ENCODE measurements around the gene ATP5PD. TPM values are rescaled to one million over a fixed set of nuclear protein-coding genes. Genes with fewer than 3 reads are reported as not detected.

ATP5PD gene
- polyA plus RNA-seq, 1 donor (not counting 4 experiments of a cell fraction or from before 2014, with no cell fraction given), result 276 TPM

- no peak for FAIRE-seq
- Histone ChIP-seq H2AFZ (ENCODE audit: control insufficient read depth, low read length) (peak overlapping the region; percentile 95), H3K4me1 (ENCODE audit: control insufficient read depth, extremely low read depth, insufficient read depth, low read length) (peaks cover 38% of the 10 kb centered on the region), H3K27me3 (ENCODE audit: control insufficient read depth, extremely low read depth, insufficient read depth, low read length) (no peaks in the 10 kb centered on the region), H3K9ac (ENCODE audit: control insufficient read depth, extremely low read depth, insufficient read depth, low read length) (peak overlapping the region; percentile 83), H3K9me3 (ENCODE audit: control insufficient read depth, low read depth, low read length) (no peaks in the 10 kb centered on the region), H3K79me2 (ENCODE audit: control insufficient read depth, insufficient read depth, low read length) (no peaks in the 10 kb centered on the region), H3K27ac (ENCODE audit: control insufficient read depth, insufficient read depth, low read length) (peak overlapping the region; percentile 81), H3K4me2 (ENCODE audit: control insufficient read depth, extremely low read depth, insufficient read depth, low read depth, low read length) (peak overlapping the region; percentile 95), H3K9me1 (ENCODE audit: control insufficient read depth, extremely low read depth, insufficient read depth, low read length) (no peaks in the 10 kb centered on the region), H3K4me3 (ENCODE audit: control insufficient read depth in 2 of 3, extremely low read depth in 1 of 3, insufficient read depth in 2 of 3, low read depth in 1 of 3, low read length in 3 of 3) (peak overlapping the region; percentile 55 to 71 (median 59)), H4K20me1 (ENCODE audit: control insufficient read depth, extremely low read depth, insufficient read depth, low read length) (no peaks in the 10 kb centered on the region), H3K36me3 (ENCODE audit: control insufficient read depth in 2 of 2, extremely low read depth in 1 of 2, insufficient read depth in 2 of 2, low read length in 2 of 2) (no peaks in the 10 kb centered on the region)
- dilution Hi-C loops (cut with MboI; ENCODE audit: extremely low pct_ligation_motif_present, low sequenced_read_pairs), result no loop called here
- no peak for DNase-seq (ENCODE audit: low read depth, low spot score)
- TF ChIP-seq CTCF (optimal IDR thresholded peaks at IDR 0.05 in 1 of 3, IDR thresholded peaks at IDR 0.05 in 1 of 3, conservative IDR thresholded peaks at IDR 0.05 in 1 of 3; ENCODE audit: extremely low read depth in 1 of 3, insufficient read depth in 2 of 3, low read length in 3 of 3) (no peak), EZH2 (IDR thresholded peaks at IDR 0.05; ENCODE audit: low read length) (no peak)
These were observed 40.4 kb upstream of the ATP5PD start for GRCh38 chr17:75087182-75087557.

- Histone ChIP-seq H3K27ac (ENCODE audit: control insufficient read depth, insufficient read depth, low read length) (no peak overlapping the region), H3K79me2 (ENCODE audit: control insufficient read depth, insufficient read depth, low read length) (no peaks in the 10 kb centered on the region), H3K4me2 (ENCODE audit: control insufficient read depth, extremely low read depth, insufficient read depth, low read depth, low read length) (no peak overlapping the region), H3K9me1 (ENCODE audit: control insufficient read depth, extremely low read depth, insufficient read depth, low read length) (no peaks in the 10 kb centered on the region), H3K9me3 (ENCODE audit: control insufficient read depth, low read depth, low read length) (no peaks in the 10 kb centered on the region), H3K4me1 (ENCODE audit: control insufficient read depth, extremely low read depth, insufficient read depth, low read length) (peaks cover 34% of the 10 kb centered on the region), H3K9ac (ENCODE audit: control insufficient read depth, extremely low read depth, insufficient read depth, low read length) (no peak overlapping the region), H3K4me3 (ENCODE audit: control insufficient read depth in 2 of 3, extremely low read depth in 1 of 3, insufficient read depth in 2 of 3, low read depth in 1 of 3, low read length in 3 of 3) (no peak overlapping the region), H3K36me3 (ENCODE audit: control insufficient read depth in 2 of 2, extremely low read depth in 1 of 2, insufficient read depth in 2 of 2, low read length in 2 of 2) (no peaks in the 10 kb centered on the region), H4K20me1 (ENCODE audit: control insufficient read depth, extremely low read depth, insufficient read depth, low read length) (no peaks in the 10 kb centered on the region), H2AFZ (ENCODE audit: control insufficient read depth, low read length) (no peak overlapping the region), H3K27me3 (ENCODE audit: control insufficient read depth, extremely low read depth, insufficient read depth, low read length) (no peaks in the 10 kb centered on the region)
- dilution Hi-C loops (cut with MboI; ENCODE audit: extremely low pct_ligation_motif_present, low sequenced_read_pairs), result no loop called here
- FAIRE-seq (no peak), DNase-seq (ENCODE audit: low read depth, low spot score) (no peak)
- TF ChIP-seq EZH2 (IDR thresholded peaks at IDR 0.05; ENCODE audit: low read length), result no peak
- no peak for TF ChIP-seq CTCF (optimal IDR thresholded peaks at IDR 0.05 in 1 of 3, IDR thresholded peaks at IDR 0.05 in 1 of 3, conservative IDR thresholded peaks at IDR 0.05 in 1 of 3; ENCODE audit: extremely low read depth in 1 of 3, insufficient read depth in 2 of 3, low read length in 3 of 3)
These were observed 39.9 kb upstream of the ATP5PD start for GRCh38 chr17:75086496-75087181.

Measured in keratinocyte (primary cell).